Measurements from ENCODE around the gene HIPK2. TPM values are rescaled to one million over a fixed set of nuclear protein-coding genes. Genes with fewer than 3 reads are reported as not detected.

Gene HIPK2
- total and polyA plus RNA-seq, 10 of the 15 experiments (the other 5 are each of a cell fraction or from before 2014, with no cell fraction given), result 1.7 to 39.0 (median 9.4) TPM

Other genes starting within 250 kb of the HIPK2 start
- gene TBXAS1, start 51.3 kb upstream of the HIPK2 start, total RNA-seq (2014; rRNA removed), result 32.5 and 32.7 TPM in 2 replicates
- 20.0 and 20.4 TPM in 2 replicates for gene TBXAS1, start 51.3 kb upstream of the HIPK2 start, total RNA-seq (2014; rRNA removed; fragmentation: Illumina TruSeq; extraction: Trizol)
- gene TBXAS1, start 51.3 kb upstream of the HIPK2 start, total RNA-seq (2021), result 20.0 and 20.7 TPM in 2 replicates
- gene TBXAS1, start 51.3 kb upstream of the HIPK2 start, polyA plus RNA-seq (2011; rRNA removed), result 1.4 and 1.5 TPM in 2 replicates
- 22.8 and 35.4 TPM in 2 replicates for gene TBXAS1, start 51.3 kb upstream of the HIPK2 start, polyA plus RNA-seq (2014; fragmentation: Illumina TruSeq; extraction: Trizol)
- 1 to 10 TPM; 6.8 to 8.3 TPM for gene TBXAS1, start 51.3 kb upstream of the HIPK2 start, polyA plus RNA-seq (2014; fragmentation: Nextera tagmentation; extraction: Ambion mirVana)
- 21.6 and 22.0 TPM in 2 replicates for gene TBXAS1, start 51.3 kb upstream of the HIPK2 start, polyA plus RNA-seq (2014; rRNA removed)
- 10 to 100 TPM; 12.0 to 12.2 TPM for gene TBXAS1, start 51.3 kb upstream of the HIPK2 start, polyA plus RNA-seq (2016; fragmentation: Nextera tagmentation; extraction: Ambion mirVana)

Measured in GM12878 (cell line).